ENCODE measurements around the gene ZNF777. TPM values are rescaled to one million over a fixed set of nuclear protein-coding genes. Genes with fewer than 3 reads are reported as not detected.
"Not testable (repeated sequence)": the region's sequence is repeated elsewhere in the genome, so short reads cannot be mapped to it uniquely, and the experiment has no call there.

ZNF777 gene
- total RNA-seq, 2 donors from 2014 or later, result 19.0 to 19.5 TPM

GRCh38 chr7:149456506-149457421, 4.1 kb downstream of the ZNF777 start:
- DNase-seq, result no peak
- Mint-ChIP-seq H3K4me1 (ENCODE audit: low read depth) (peaks cover 20% of the 10 kb centered on the region), H3K9me3 (no peaks in the 10 kb centered on the region), H3K4me3 (no peak overlapping the region), H3K27me3 (ENCODE audit: low read depth) (no peaks in the 10 kb centered on the region), H3K27ac (no peak overlapping the region), H3K36me3 (ENCODE audit: insufficient read depth in 2 of 2) (peaks cover 3 to 10% of the 10 kb centered on the region in 2 donors)
- no peak for ATAC-seq (replicated peaks in 1 of 2)

DNA sequence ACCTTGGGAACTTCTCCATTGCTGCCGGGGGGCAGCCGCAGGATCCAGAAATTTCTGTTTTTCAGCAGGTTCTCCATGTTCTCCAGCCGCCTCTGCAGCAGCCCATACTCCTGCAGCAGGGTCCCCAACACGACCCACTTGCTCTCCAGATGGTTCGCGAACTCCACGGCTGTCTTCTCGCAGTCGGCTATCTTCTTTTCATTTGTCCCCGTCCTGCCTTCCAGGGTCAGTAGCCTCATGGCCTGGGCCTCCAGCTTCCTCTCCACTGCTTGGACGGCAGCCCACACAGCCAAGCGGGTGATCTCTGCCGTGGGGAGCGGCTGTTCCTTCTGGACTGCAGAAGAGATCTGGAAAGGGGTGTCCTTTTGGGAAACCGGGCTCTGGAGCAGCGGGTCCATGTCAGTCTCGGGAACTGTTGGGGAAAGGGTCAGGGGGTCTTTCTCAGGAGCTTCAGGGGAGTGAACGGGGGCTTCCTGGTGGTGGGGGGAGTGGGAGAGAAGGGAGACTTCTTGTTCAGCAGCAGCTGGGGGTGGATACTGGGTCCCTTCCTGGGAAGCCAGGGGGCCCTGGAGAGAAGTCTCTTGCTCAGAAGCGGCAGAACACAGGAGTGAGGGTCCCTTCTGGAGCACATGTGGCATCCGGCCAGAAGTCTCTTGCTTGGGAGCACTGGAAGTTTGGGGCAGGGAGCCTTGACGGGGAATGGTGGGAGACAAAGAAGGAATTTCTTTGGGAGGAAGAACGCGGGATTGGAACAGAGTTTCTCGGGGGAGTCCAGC, 5.5 kb downstream of the ZNF777 start:
- Mint-ChIP-seq H3K9me3 (no peaks in the 10 kb centered on the region), H3K27me3 (ENCODE audit: low read depth) (no peaks in the 10 kb centered on the region), H3K4me3 (no peak overlapping the region), H3K36me3 (ENCODE audit: insufficient read depth in 2 of 2) (peaks cover 3 to 11% of the 10 kb centered on the region in 2 donors), H3K4me1 (ENCODE audit: low read depth) (peaks cover 13% of the 10 kb centered on the region), H3K27ac (no peak overlapping the region)
- ATAC-seq (replicated peaks in 1 of 2) (no peak), DNase-seq (no peak)

DNA sequence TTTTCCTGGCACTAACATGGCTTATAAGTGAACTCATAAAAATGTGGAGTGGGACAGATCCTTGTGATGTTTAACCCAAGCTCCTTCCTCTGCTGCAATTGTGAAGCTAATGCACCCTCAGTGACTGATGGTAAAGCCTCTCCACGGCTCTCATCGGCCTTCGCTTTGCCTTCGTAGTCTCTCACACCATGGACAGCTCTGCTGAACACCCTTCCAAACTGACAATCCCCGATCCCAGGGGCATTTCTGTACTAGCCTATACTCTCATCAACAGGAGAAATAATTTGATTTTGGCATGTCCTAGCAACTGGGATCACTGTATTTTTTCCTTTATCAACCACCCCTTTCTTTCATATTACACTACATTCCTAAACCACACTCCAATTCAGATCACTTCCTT, 6.1 kb downstream of the ZNF777 start:
- no peak overlapping the region for H3K27ac Mint-ChIP-seq

DNA sequence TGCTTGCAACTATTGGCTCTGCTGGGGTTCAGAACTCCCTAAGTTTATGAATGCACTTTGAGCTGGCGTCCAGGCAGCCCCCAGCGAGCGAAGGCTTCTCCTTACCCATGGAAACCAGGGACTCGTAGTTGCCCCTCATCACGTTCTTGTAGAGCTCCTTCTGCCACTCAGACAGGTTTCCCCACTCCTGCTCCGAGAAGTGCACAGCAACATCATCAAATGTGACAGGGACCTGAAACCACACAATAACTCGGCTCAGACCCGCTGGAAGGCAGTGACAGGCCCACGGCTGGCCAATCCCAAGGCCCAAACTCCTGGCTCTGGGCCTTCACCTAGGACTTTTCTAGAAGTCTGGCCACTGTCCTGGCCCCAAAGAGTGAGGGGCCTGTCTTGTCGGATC, 6.9 kb downstream of the ZNF777 start:
- ATAC-seq (replicated peaks in 1 of 2), result no peak
- no peak for DNase-seq
- H3K36me3 Mint-ChIP-seq (ENCODE audit: insufficient read depth in 2 of 2), result peaks cover 3 to 19% of the 10 kb centered on the region in 2 donors
- no peak overlapping the region for H3K4me3 Mint-ChIP-seq
- H3K9me3 Mint-ChIP-seq, result no peaks in the 10 kb centered on the region
- no peaks in the 10 kb centered on the region for H3K27me3 Mint-ChIP-seq (ENCODE audit: low read depth)
- peaks cover 11% of the 10 kb centered on the region for H3K4me1 Mint-ChIP-seq (ENCODE audit: low read depth)
- no peak overlapping the region for H3K27ac Mint-ChIP-seq

More for the DNA sequence above, 6.1 kb downstream of the ZNF777 start:
- no peak overlapping the region for H3K4me3 Mint-ChIP-seq
- ATAC-seq (replicated peaks in 1 of 2) (no peak), DNase-seq (no peak)
- peaks cover 13% of the 10 kb centered on the region for H3K4me1 Mint-ChIP-seq (ENCODE audit: low read depth)
- H3K27me3 Mint-ChIP-seq (ENCODE audit: low read depth), result no peaks in the 10 kb centered on the region
- H3K36me3 Mint-ChIP-seq (ENCODE audit: insufficient read depth in 2 of 2), result peaks cover 3 to 14% of the 10 kb centered on the region in 2 donors
- H3K9me3 Mint-ChIP-seq, result no peaks in the 10 kb centered on the region

- no peak overlapping the region for H3K27ac Mint-ChIP-seq
- H3K4me3 Mint-ChIP-seq, result no peak overlapping the region
- H3K4me1 Mint-ChIP-seq (ENCODE audit: low read depth), result no peaks in the 10 kb centered on the region
- no peak for ATAC-seq (replicated peaks in 1 of 2)
- no peaks in the 10 kb centered on the region for H3K27me3 Mint-ChIP-seq (ENCODE audit: low read depth)
- DNase-seq, result no peak
- H3K9me3 Mint-ChIP-seq, result no peaks in the 10 kb centered on the region
- H3K36me3 Mint-ChIP-seq (ENCODE audit: insufficient read depth in 2 of 2), result peaks cover 5 to 29% of the 10 kb centered on the region in 2 donors
Measured at GRCh38 chr7:149450821-149451220, 10.0 kb downstream of the ZNF777 start.

DNA sequence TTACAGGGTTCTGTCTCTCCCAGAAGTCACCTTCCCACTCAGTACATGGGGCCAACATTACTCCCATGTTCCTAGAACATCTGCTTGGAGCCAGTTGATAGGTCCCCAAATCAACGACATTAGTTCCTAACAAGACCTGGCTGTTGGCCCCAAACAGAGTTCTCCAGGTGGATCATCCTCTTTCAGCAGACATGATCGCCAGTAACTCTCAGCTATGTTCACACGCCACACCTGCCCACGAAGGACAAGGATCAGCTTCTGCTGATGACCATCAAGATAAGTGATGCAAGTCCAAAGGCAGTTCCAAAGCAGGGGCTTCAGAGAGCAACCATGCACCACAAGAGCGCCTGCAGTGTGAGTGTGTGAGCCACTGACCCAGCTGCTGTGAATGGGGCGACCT, 11.0 kb downstream of the ZNF777 start:
- H3K9me3 Mint-ChIP-seq, result no peaks in the 10 kb centered on the region
- no peak for ATAC-seq (replicated peaks in 1 of 2)
- no peak overlapping the region for H3K27ac Mint-ChIP-seq
- H3K27me3 Mint-ChIP-seq (ENCODE audit: low read depth), result no peaks in the 10 kb centered on the region
- H3K4me3 Mint-ChIP-seq, result no peak overlapping the region
- no peaks in the 10 kb centered on the region for H3K4me1 Mint-ChIP-seq (ENCODE audit: low read depth)
- DNase-seq, result no peak
- H3K36me3 Mint-ChIP-seq (ENCODE audit: insufficient read depth in 2 of 2), result peaks cover 4 to 28% of the 10 kb centered on the region in 2 donors

- no peak for ATAC-seq (replicated peaks in 1 of 2)
- H3K9me3 Mint-ChIP-seq, result no peaks in the 10 kb centered on the region
- H3K27me3 Mint-ChIP-seq (ENCODE audit: low read depth), result no peaks in the 10 kb centered on the region
- peaks cover 2 to 28% of the 10 kb centered on the region in 2 donors for H3K36me3 Mint-ChIP-seq (ENCODE audit: insufficient read depth in 2 of 2)
- H3K27ac Mint-ChIP-seq, result no peak overlapping the region
- no peak overlapping the region for H3K4me3 Mint-ChIP-seq
- H3K4me1 Mint-ChIP-seq (ENCODE audit: low read depth), result no peaks in the 10 kb centered on the region
- no peak for DNase-seq
Measured at GRCh38 chr7:149448961-149449360, 11.9 kb downstream of the ZNF777 start.

DNA sequence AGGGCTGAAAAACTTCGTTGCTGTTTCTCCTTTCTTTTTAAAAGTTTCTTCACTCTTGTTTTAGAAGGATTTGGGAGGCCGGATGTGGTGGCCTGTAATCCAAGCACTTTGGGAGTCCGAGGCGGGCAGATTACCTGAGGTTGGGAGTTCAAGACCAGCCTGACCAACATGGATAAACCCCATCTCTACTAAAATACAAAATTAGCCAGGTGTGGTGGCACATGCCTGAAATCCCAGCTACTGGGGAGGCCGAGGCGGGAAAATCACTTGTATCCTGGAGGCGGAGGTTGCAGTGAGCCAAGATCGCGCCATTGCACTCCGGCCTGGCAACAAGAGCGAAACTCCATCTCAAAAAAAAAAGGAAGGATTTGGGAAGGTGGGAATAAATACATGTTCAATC, 14.8 kb downstream of the ZNF777 start:
- DNase-seq; ATAC-seq (replicated peaks in 1 of 2); H3K27ac Mint-ChIP-seq; H3K9me3 Mint-ChIP-seq; H3K27me3 Mint-ChIP-seq (ENCODE audit: low read depth); H3K4me3 Mint-ChIP-seq; H3K4me1 Mint-ChIP-seq (ENCODE audit: low read depth): not testable (repeated sequence)
- peaks cover 2 to 28% of the 10 kb centered on the region in 2 donors for H3K36me3 Mint-ChIP-seq (ENCODE audit: insufficient read depth in 2 of 2)

- no peaks in the 10 kb centered on the region for H3K9me3 Mint-ChIP-seq
- H3K27ac Mint-ChIP-seq, result peak overlapping the region; percentile 10
- no peaks in the 10 kb centered on the region for H3K27me3 Mint-ChIP-seq (ENCODE audit: low read depth)
- ATAC-seq (replicated peaks in 1 of 2) (no peak), DNase-seq (no peak)
- peaks cover 10% of the 10 kb centered on the region for H3K4me1 Mint-ChIP-seq (ENCODE audit: low read depth)
- no peak overlapping the region for H3K4me3 Mint-ChIP-seq
- H3K36me3 Mint-ChIP-seq (ENCODE audit: insufficient read depth in 2 of 2), result peaks cover 2 to 16% of the 10 kb centered on the region in 2 donors
Measured at GRCh38 chr7:149444287-149444686, 16.6 kb downstream of the ZNF777 start.

GRCh38 chr7:149443523-149443922, 17.3 kb downstream of the ZNF777 start:
- no peak for ATAC-seq (replicated peaks in 1 of 2)
- Mint-ChIP-seq H3K27ac (no peak overlapping the region), H3K9me3 (no peaks in the 10 kb centered on the region), H3K4me1 (ENCODE audit: low read depth) (peaks cover 10% of the 10 kb centered on the region), H3K36me3 (ENCODE audit: insufficient read depth in 2 of 2) (peaks cover 2 to 21% of the 10 kb centered on the region in 2 donors), H3K4me3 (no peak overlapping the region), H3K27me3 (ENCODE audit: low read depth) (no peaks in the 10 kb centered on the region)
- DNase-seq, result no peak

DNA sequence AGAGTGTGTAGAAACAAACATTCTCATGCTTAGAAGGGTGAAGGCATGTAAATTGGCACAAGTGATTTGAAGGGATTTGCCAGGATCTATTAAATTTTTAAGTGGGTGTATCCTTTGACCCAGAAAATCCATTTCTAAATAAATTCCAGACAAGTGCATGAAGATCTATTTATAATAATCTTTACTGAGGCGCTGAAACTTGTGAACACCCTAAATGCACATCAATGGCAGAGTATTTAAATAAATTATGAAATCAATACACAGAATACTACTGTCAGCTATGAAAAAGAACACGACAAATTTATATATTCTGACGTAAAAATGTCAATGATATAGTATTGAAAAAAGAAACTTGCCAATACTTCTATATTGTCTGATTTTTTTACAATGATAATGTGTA, 17.9 kb downstream of the ZNF777 start:
- Mint-ChIP-seq H3K27ac (no peak overlapping the region), H3K9me3 (no peaks in the 10 kb centered on the region), H3K4me3 (no peak overlapping the region), H3K27me3 (ENCODE audit: low read depth) (no peaks in the 10 kb centered on the region), H3K36me3 (ENCODE audit: insufficient read depth in 2 of 2) (peaks cover 2 to 22% of the 10 kb centered on the region in 2 donors), H3K4me1 (ENCODE audit: low read depth) (peaks cover 10% of the 10 kb centered on the region)
- ATAC-seq (replicated peaks in 1 of 2), result no peak
- no peak for DNase-seq

- H3K36me3 Mint-ChIP-seq (ENCODE audit: insufficient read depth in 2 of 2), result peaks cover 0 to 17% of the 10 kb centered on the region in 2 donors
- DNase-seq (no peak), ATAC-seq (replicated peaks in 1 of 2) (peak; percentile 75 to 92)
- H3K9me3 Mint-ChIP-seq, result no peaks in the 10 kb centered on the region
- no peak overlapping the region for H3K4me3 Mint-ChIP-seq
- peaks cover 10% of the 10 kb centered on the region for H3K4me1 Mint-ChIP-seq (ENCODE audit: low read depth)
- H3K27me3 Mint-ChIP-seq (ENCODE audit: low read depth), result no peaks in the 10 kb centered on the region
- peak overlapping the region; percentile 57 for H3K27ac Mint-ChIP-seq
Measured at GRCh38 chr7:149440222-149440621, 20.6 kb downstream of the ZNF777 start.

DNA sequence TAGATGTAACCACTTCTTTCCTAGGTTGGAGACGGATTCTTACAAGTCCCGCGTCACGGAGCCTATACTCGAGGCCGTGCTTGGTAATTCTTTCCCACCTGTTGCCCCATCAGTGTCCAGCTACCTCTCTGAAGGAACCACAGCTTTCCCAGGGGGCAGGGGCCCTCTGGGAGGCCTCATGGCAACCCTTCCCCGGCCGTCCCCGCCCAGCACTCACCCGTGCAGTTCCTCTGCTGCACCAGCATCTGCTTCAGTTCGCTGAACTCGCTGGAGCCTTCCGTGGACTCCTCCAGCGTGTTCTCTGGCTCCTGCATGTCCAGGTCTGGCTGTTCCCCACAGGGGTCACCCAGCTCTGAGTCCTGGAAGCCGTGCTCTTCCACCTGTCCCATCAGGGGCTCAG, 24.5 kb downstream of the ZNF777 start:
- no peak overlapping the region for H3K27ac Mint-ChIP-seq
- H3K36me3 Mint-ChIP-seq (ENCODE audit: insufficient read depth in 2 of 2), result peaks cover 8 to 18% of the 10 kb centered on the region in 2 donors
- ATAC-seq (replicated peaks in 1 of 2) (no peak), DNase-seq (no peak)
- H3K27me3 Mint-ChIP-seq (ENCODE audit: low read depth), result no peaks in the 10 kb centered on the region
- no peak overlapping the region for H3K4me3 Mint-ChIP-seq
- no peaks in the 10 kb centered on the region for H3K9me3 Mint-ChIP-seq
- H3K4me1 Mint-ChIP-seq (ENCODE audit: low read depth), result peaks cover 10% of the 10 kb centered on the region
